A549 treated with AZD9567 at 1 μM for 4 hours (cell line): Measurements from ENCODE around the gene PDE2A. TPM values are rescaled to one million over a fixed set of nuclear protein-coding genes. Genes with fewer than 3 reads are reported as not detected.

ENCODE experiments used
- total RNA-seq: library from RNA; stranded (reverse); fragments of 200-300 nt; extraction: Qiagen RNA extraction; gene quantifications from 5 replicates; pipeline ENCODE4 v1.2.3, GENCODE V29; 2022; ENCODE audit not compliant: insufficient read depth

Gene PDE2A
- total RNA-seq = 1.1 to 2.3 TPM (median 1.7 TPM) in 4 of 5 replicates, not detected in the other

DNA sequence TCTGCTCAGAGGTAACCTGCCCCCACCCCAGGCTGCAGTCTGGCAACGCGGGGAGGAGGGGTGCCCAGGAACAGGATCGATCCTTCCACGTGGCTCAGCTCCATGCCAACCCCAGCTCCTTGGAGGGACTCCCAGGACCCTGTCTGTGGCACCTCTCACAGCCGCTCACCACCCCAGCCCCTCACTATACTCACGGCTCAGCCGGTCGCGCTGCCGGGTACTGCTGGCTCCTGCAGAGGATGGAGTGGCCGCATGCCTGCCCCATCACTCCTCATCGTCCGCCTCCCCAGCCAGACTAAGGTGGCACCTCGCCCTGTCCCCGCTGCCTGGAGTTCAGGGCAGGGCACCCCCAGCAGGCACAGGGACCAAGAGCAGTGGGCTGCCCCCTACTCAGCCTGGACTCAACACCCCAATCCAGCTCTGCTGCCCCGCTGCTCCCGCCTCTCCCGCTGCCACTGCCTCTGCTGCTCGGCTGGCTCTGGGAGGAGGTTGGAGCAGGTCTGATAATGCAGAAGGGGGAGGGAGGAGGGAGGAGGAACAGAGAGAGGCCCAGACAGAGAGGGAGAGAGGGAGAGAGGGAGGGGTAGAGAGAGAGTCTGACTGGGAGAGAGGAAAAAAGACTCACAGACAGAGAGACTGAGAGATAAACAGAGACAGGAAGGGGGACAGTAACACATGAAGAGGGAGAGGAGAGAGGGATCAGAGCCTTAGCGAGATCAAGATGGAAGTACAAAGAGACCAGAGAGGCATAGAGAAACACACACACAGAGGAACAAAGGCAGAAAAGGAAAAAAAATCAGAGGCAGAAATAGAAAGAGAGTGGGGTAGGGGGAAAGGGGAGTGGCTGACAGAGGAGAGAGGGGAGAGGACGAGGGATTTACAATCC is at the start of gene PDE2A:
Gene PDE2A, minus strand, starts transcription at position 480 of the 886 bp plus-strand sequence. Its CDS starts 215 bp downstream, at position 265.

Other genes with a start within 250 kb of the PDE2A start
- 14.5 to 24.1 TPM (median 17.4 TPM) in 5 replicates for gene CLPB, start 239.9 kb downstream of the PDE2A start, total RNA-seq
- 24.6 to 28.9 TPM (median 26.4 TPM) in 5 replicates for gene ARAP1, start 78.0 kb upstream of the PDE2A start, total RNA-seq
- 14.1 to 24.0 TPM (median 16.0 TPM) in 5 replicates for gene STARD10, start 119.6 kb upstream of the PDE2A start, total RNA-seq
- 1.8 to 5.8 TPM (median 4.4 TPM) in 5 replicates for gene ATG16L2, start 140.0 kb upstream of the PDE2A start, total RNA-seq